Stimulated activated CD4-positive, alpha-beta T cell treated with anti-CD3 and anti-CD28 coated beads, Interleukin-12 subunit alpha, Interleukin-12 subunit beta, amount 100 ng/mL, for 24 hours (primary cell): Measurements from ENCODE around the gene ALDH1L2.

ENCODE experiments used
- DNase-seq, 2 experiments: peaks; one replicate each; pipeline ENCODE4 v3.0.0-alpha.2; 2020; ENCODE audit warnings: low read depth in 2 of 2

Gene ALDH1L2

GRCh38 chr12:105033851-105034250, 50.4 kb downstream of the ALDH1L2 start:
- no peak for DNase-seq

- DNase-seq = no peak
Observed at GRCh38 chr12:105032703-105033357, 51.4 kb downstream of the ALDH1L2 start.

- no peak for DNase-seq
Observed at GRCh38 chr12:105030820-105031807, 53.1 kb downstream of the ALDH1L2 start.

- no peak for DNase-seq
Observed at GRCh38 chr12:105026411-105026810, 57.8 kb downstream of the ALDH1L2 start.

- no peak for DNase-seq
Observed at GRCh38 chr12:105025890-105026289, 58.4 kb downstream of the ALDH1L2 start.

- DNase-seq = no peak
Observed at GRCh38 chr12:105024928-105025327, 59.3 kb downstream of the ALDH1L2 start.

GRCh38 chr12:105020241-105020962, 63.9 kb downstream of the ALDH1L2 start:
- no peak for DNase-seq

- no peak for DNase-seq
Observed at GRCh38 chr12:105018776-105019175, 65.5 kb downstream of the ALDH1L2 start.

- DNase-seq = no peak
Observed at GRCh38 chr12:105018012-105018411, 66.2 kb downstream of the ALDH1L2 start.

GRCh38 chr12:105015543-105015942, 68.7 kb downstream of the ALDH1L2 start:
- no peak for DNase-seq

GRCh38 chr12:105014603-105015002, 69.7 kb downstream of the ALDH1L2 start:
- no peak for DNase-seq

- no peak for DNase-seq
Observed at GRCh38 chr12:105013892-105014291, 70.4 kb downstream of the ALDH1L2 start.

- no peak for DNase-seq
Observed at GRCh38 chr12:105001476-105001875, 82.8 kb downstream of the ALDH1L2 start.

GRCh38 chr12:104999347-104999685, 84.9 kb downstream of the ALDH1L2 start:
- no peak for DNase-seq

- DNase-seq = no peak
Observed at GRCh38 chr12:104998423-104999346, 85.6 kb downstream of the ALDH1L2 start.

- DNase-seq = no peak
Observed at GRCh38 chr12:104997541-104997940, 86.7 kb downstream of the ALDH1L2 start.

- DNase-seq = no peak
Observed at GRCh38 chr12:104994336-104994735, 89.9 kb downstream of the ALDH1L2 start.

- DNase-seq = no peak
Observed at GRCh38 chr12:104991565-104992128, 92.6 kb downstream of the ALDH1L2 start.

- no peak for DNase-seq
Observed at GRCh38 chr12:104990950-104991349, 93.3 kb downstream of the ALDH1L2 start.

GRCh38 chr12:104986022-104986941, 98.0 kb downstream of the ALDH1L2 start, which contains the start of gene NOPCHAP1:
Gene NOPCHAP1 (plus strand): TSS chr12:104986316. CDS start chr12:104986353, 37 bp downstream.
- peak; percentile 77 to 91 for DNase-seq
